Measurements from ENCODE around the gene HENMT1. TPM values are rescaled to one million over a fixed set of nuclear protein-coding genes. Genes with fewer than 3 reads are reported as not detected.

The HENMT1 gene
- polyA plus RNA-seq, 1 of the 3 experiments (the other 2 are of a cell fraction): 0.03 TPM

DNA sequence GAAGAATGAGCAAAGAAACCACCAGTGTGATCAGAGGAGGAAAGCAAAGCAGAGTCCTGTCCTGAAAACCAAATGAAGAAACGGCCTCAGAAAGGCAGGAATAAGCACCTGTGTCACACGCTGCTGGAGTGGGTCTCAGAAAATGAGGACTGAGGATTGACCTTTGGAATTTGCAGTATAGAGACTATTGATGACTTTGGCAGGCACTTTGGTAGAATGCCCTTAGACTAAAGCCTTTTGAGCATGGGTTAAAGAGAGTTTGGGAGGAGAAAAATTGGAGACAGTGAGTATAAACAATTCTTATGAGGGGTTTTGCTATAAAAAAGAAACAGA, 43.2 kb downstream of the HENMT1 start:
- POLR2A ChIA-PET: no interaction called here

More for the DNA sequence above, 43.2 kb downstream of the HENMT1 start:
- TF ChIP-seq MEF2A (IDR thresholded peaks at IDR 0.05; ENCODE audit: borderline replicate concordance, low read depth) (no peak), SMC3 (IDR thresholded peaks at IDR 0.05; ENCODE audit: low read depth, low read length) (no peak), SIN3A (IDR thresholded peaks at IDR 0.05; ENCODE audit: borderline replicate concordance, low read depth, low read length) (no peak), YY1 (IDR thresholded peaks at IDR 0.05; ENCODE audit: low read depth) (no peak), GATA2 (CRISPR knock-in tag; IDR thresholded peaks at IDR 0.05) (no peak), FOSL2 (IDR thresholded peaks at IDR 0.05; ENCODE audit: borderline replicate concordance, low read depth) (no peak), RXRA (IDR thresholded peaks at IDR 0.05; ENCODE audit: borderline replicate concordance, low read depth) (no peak), NRF1 (IDR thresholded peaks at IDR 0.05; ENCODE audit: low read depth, low read length) (no peak), GABPA (IDR thresholded peaks at IDR 0.05; ENCODE audit: low read depth) (no peak), RAD21 (IDR thresholded peaks at IDR 0.05; ENCODE audit: low read length) (no peak), TAF1 (IDR thresholded peaks at IDR 0.05; ENCODE audit: borderline replicate concordance, low read depth, low read length) (no peak)
- TF ChIP-seq, protein P1, sequence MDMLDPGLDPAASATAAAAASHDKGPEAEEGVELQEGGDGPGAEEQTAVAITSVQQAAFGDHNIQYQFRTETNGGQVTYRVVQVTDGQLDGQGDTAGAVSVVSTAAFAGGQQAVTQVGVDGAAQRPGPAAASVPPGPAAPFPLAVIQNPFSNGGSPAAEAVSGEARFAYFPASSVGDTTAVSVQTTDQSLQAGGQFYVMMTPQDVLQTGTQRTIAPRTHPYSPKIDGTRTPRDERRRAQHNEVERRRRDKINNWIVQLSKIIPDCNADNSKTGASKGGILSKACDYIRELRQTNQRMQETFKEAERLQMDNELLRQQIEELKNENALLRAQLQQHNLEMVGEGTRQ (IDR thresholded peaks at IDR 0.05; ENCODE audit: borderline replicate concordance, low read depth, low read length): no peak
- TF ChIP-seq, protein P2, sequence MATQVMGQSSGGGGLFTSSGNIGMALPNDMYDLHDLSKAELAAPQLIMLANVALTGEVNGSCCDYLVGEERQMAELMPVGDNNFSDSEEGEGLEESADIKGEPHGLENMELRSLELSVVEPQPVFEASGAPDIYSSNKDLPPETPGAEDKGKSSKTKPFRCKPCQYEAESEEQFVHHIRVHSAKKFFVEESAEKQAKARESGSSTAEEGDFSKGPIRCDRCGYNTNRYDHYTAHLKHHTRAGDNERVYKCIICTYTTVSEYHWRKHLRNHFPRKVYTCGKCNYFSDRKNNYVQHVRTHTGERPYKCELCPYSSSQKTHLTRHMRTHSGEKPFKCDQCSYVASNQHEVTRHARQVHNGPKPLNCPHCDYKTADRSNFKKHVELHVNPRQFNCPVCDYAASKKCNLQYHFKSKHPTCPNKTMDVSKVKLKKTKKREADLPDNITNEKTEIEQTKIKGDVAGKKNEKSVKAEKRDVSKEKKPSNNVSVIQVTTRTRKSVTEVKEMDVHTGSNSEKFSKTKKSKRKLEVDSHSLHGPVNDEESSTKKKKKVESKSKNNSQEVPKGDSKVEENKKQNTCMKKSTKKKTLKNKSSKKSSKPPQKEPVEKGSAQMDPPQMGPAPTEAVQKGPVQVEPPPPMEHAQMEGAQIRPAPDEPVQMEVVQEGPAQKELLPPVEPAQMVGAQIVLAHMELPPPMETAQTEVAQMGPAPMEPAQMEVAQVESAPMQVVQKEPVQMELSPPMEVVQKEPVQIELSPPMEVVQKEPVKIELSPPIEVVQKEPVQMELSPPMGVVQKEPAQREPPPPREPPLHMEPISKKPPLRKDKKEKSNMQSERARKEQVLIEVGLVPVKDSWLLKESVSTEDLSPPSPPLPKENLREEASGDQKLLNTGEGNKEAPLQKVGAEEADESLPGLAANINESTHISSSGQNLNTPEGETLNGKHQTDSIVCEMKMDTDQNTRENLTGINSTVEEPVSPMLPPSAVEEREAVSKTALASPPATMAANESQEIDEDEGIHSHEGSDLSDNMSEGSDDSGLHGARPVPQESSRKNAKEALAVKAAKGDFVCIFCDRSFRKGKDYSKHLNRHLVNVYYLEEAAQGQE (IDR thresholded peaks at IDR 0.05; ENCODE audit: low read depth, low read length): no peak
- TF ChIP-seq, protein P3, sequence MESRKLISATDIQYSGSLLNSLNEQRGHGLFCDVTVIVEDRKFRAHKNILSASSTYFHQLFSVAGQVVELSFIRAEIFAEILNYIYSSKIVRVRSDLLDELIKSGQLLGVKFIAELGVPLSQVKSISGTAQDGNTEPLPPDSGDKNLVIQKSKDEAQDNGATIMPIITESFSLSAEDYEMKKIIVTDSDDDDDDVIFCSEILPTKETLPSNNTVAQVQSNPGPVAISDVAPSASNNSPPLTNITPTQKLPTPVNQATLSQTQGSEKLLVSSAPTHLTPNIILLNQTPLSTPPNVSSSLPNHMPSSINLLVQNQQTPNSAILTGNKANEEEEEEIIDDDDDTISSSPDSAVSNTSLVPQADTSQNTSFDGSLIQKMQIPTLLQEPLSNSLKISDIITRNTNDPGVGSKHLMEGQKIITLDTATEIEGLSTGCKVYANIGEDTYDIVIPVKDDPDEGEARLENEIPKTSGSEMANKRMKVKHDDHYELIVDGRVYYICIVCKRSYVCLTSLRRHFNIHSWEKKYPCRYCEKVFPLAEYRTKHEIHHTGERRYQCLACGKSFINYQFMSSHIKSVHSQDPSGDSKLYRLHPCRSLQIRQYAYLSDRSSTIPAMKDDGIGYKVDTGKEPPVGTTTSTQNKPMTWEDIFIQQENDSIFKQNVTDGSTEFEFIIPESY (IDR thresholded peaks at IDR 0.05; ENCODE audit: borderline replicate concordance, low read depth): no peak
- H3K27me3 ChIP-seq (ENCODE audit: insufficient read depth): no peaks in the 10 kb centered on the region
- no peak for DNase-seq
- 94% methylated on average over 2 of the region's 2 CpGs for WGBS (ENCODE audit: low lambda C conversion rate)
- H4K20me1 ChIP-seq (ENCODE audit: insufficient read depth): no peaks in the 10 kb centered on the region
- no peaks in the 10 kb centered on the region for H3K9me3 ChIP-seq
- no peak overlapping the region for H3K4me2 ChIP-seq
- no peaks in the 10 kb centered on the region for H3K9me2 ChIP-seq
- CTCF ChIA-PET: no interaction called here
- H3K79me2 ChIP-seq (ENCODE audit: insufficient read depth): no peaks in the 10 kb centered on the region
- no peak overlapping the region for H3K27ac ChIP-seq (ENCODE audit: low read depth in 2 of 2, low read length in 1 of 2)
- no peak overlapping the region for H3K9ac ChIP-seq
- H3K4me1 ChIP-seq (ENCODE audit: control insufficient read depth in 1 of 2, insufficient read depth in 2 of 2, low read depth in 1 of 2, low read length in 1 of 2): no peaks in the 10 kb centered on the region
- peaks cover 2 to 18% of the 10 kb centered on the region in 2 experiments for H3K36me3 ChIP-seq (replicated peaks in 1 of 2; ENCODE audit: control insufficient read depth in 1 of 2, insufficient read depth in 2 of 2, low read length in 1 of 2)
- no peak overlapping the region for H3K4me3 ChIP-seq (ENCODE audit: low read depth in 2 of 2, low read length in 1 of 2)
- H3F3A ChIP-seq (replicated peaks; ENCODE audit: insufficient read depth): no peaks in the 10 kb centered on the region
- no peak overlapping the region for H2AFZ ChIP-seq (ENCODE audit: low read depth)
